GM15510 (cell line): Measurements from ENCODE around the gene USP49.

Source experiments
- POLR2A ChIP-seq: IDR thresholded peaks from 3 replicates; pipeline ENCODE4 v1.6.1; 2011; ENCODE audit warnings: borderline replicate concordance; ENCODE audit not compliant: insufficient read length; ENCODE audit errors: extremely low read depth

The USP49 gene

DNA sequence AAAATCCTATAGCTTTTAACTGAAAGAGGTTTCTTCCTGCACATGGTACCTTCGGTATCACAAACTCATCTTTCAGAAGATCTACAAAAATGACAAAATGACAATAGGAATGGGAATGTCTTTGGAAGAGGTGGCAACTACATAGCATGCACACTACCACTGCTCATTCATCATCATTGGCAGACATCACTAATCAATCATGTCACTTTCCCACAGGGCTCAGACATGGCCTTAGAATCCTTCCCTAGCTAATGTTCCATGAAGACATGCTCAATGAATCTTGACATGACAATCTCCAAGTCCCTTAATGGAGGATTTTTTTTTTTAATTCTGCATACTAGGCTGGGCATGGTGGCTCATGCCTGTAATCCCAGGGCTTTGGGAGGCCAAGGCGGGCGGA is 144.8 kb downstream of the USP49 start:
- no peak for TF ChIP-seq POLR2A

DNA sequence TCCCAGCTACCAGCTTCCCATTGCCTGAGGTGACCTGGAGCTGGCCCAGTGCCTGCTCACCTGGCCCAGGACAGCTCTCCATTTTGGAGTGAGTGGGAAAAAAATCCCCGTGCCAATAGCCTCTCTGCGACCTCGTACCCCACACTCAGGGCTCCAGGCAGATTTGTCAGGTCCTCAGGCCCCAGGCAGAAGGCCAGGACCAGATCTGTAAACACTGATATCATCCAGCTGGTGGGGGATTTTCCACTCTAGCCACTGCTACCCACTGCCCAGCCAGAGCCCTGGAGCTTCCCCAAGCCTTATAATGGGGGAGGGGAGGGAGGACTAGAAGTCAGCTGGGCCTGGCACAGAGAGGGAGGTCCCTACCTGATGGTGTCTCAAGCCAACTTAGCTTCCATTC is 146.6 kb downstream of the USP49 start:
- no peak for TF ChIP-seq POLR2A

DNA sequence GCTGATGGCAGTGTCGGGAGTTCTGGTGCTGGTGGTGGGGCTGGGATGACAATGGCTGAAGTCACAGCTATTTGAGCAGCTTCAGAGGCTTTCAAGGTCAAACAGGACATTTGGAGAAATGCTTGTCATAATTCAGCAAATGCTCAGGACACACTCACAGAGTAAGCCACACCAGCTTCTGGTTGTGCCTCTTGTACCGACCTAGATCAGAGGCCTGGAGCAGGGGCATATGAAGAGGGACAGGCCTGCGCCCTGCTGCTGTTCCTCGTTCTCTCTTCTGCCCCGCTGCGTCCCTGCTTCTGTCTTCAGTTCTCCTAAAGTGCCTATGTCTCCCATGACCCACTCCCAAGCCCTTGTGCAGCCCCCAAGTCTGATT is 147.1 kb downstream of the USP49 start:
- no peak for TF ChIP-seq POLR2A

DNA sequence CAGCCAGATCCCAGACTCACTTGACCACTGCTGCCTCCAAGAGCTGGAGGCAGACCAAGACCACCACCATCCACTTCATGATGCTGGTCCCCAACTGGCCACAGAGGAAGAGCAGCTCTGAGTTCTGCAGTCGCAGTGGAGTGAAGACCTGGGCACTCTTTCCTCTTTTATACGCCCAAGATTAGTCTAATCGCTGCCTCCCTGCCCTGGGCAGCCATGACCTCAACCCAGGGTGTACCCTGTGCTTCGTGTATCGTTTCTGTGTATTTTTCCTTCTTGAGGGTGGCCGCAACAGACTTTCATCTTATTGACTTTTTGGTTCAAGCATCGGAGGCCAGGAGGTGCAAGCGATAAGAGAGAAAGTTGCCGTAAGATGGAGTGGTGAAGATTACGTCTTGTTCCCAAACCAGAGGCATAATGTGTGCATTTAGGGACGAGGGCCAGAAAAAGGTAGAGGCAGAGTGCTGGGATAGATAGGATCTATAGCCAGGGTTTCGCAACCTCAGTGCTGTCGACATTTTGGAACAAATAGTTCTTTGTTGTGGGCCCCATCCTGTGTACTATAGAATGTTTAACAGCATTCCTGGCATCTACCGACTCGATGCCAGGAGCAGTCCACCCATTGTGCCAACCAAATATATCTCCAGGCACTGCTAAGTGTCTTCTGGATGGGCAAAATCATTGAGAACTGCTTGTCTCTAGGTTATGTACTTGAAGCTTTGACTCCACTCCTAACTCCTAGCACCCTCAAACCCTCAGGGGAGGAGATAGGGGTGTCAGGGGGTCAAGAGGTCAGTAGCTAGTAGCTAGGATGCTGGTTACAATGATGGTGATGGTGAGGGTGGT is 147.7 kb downstream of the USP49 start, which contains the start of gene PGC:
TSS of gene PGC (minus strand) at position 142 of the 846 bp plus-strand sequence. CDS start at position 79, 63 bp downstream.
- TF ChIP-seq POLR2A: no peak

DNA sequence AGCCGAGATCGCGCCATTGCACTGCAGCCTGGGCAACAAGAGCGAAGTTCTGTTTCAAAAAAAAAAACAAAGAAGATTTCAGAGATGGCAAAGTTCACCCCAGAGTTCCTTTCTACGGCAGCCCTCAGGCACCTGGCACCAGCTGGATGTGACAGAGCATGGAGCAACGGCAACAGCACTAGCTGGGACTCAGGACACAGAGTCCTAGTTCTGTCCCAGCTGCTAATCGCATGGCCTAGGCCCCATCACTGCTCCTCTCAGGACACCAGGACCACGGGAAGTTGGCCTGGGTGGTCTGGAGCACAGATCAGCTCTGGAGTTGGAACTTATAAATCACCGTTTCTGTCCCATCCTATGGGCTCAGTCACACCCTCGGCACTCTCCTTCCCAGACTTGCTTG is 149.1 kb downstream of the USP49 start:
- TF ChIP-seq POLR2A: no peak

DNA sequence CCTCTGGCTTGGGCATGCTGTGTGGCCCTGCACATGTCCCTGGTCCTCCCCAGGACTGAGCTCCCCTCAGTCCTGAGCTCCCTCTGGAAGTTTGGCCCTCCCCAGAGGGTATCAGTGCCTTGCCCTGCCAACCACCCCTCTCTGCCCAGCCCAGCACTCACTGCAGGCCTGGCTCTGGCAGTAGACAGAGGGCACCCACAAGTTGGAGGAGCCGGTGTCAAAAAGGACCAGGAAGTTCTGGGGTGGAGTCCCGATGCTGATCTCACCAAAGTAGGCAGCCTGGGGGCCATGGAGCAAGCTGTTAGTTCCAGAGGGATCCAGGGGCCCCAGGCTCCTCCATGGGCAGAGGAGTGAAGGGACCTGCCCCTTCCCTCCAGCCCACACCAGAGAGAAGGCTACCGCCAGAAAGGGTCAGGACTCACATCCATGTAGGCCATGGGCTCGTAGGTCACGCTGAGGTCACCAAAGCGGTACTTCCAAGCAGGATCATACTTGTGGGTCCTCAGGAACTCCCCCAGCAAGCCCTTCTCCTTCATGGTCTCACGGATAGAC is 150.9 kb downstream of the USP49 start:
- no peak for TF ChIP-seq POLR2A

DNA sequence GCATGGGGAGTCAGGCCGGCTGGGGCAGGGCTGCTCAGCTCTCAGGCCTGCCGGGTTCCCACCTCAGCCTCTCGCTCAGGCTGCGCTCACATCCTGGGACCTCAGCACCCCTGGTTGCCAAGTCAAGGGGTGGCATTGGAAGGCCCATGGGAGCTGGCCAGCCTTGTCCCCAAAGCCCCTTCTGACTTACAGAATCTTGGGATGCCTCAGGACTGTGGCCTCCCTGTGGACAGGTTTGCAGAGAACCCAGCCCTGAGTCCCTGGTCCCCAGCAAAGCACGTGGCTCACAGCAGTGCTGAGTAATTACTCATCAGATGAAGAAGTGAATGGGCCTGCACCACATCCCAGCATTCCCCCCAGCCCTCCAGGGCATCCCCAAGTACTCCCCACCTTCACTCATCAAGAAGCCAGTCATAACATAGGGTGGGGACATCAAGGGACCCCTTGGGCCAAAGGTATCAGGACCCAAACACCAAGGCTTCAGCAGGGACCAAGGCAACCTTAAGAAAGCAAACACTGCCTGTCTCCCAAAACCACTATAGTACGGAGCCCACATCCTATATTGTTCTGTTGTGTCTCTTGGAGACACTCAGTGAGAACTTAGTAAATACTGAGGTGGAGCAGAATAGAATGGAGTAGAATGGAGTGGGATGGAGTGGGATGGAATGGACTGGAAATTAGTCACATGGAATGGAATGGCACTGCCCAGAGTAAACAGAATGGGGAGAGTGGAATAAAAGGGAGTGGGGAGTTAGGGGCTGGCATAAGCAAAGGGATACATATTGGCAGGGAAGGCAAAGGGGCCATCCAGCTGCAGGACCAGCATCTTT is 151.6 kb downstream of the USP49 start:
- no peak for TF ChIP-seq POLR2A

DNA sequence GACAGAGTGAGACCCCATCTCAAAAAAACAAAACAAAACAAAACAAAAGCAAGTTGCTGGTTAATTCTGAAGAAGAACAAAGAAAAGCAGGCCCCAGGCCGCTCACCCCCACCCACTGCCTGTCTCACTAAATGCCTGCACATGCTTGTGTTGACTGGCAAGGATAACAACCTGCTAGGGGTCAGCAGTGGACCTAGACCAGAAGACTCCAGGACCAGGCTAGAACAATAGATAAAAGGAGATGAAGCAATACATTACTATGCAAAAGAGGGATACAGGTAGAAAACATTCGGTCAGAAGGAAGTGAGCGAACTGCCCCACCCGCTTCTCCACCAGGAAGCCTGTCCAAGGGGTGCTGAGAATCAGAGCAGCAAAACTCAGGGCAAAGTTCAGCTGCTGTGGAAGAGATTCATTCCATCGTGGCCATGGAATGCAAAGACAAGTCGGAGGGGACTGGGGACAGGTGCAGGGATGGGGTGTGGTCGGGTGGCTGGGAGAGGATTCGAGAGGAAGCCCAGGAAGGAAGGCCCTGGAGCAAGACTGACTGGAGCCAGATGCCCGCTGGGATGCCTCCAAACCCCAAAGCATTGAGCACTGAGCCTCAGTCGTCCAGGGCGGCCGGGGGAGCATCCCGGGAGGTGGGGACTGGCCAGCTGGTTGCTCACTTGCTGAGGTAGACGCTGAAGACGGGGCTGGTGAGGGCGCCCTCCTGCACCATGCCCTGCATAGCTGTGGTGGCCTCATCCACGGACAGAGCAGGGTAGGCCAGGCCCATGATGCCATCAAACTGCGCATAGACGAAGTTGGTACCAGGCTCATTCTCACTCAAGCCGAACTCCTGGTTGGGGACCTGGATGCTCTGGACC is 153.3 kb downstream of the USP49 start:
- no peak for TF ChIP-seq POLR2A

DNA sequence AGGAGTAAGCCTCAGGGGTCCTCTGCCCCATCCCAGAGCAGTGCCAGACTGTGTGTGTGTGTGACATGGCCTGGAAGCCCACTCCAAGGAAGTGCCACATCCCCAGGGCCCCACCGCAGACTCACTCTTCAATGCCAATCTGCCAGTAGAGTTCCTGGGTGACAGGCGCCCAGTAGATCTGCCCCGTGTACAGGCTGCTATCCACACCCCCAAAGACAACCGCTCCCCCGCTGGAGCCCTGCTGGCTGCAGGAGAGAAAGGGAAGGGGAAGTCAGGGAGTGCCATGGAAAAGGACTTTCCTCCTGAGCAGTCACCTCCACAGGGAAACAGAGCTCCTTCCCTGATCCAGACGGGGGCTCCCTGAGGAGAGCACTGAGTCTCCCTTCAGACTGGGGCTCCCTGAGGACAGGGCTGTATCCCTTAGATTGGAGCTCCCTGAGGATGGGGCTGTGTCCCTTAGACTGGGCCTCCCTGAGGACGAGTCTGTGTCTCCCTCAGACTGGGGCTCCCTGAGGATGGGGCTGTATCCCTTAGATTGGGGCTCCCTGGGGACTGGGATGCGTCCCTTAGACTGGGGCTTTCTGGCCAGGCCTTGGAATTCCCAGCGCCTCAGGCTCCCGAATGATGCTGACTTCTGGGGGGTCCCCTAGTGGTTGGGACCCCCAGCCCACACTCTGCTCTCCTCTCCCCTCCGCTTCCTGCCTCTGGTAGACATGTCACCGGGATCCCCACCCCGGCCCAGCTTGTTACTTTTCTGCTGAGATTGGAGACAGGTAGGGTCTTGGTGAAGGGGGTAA is 154.6 kb downstream of the USP49 start:
- no peak for TF ChIP-seq POLR2A
